Endothelial cell of umbilical vein (primary cell): ENCODE data around the gene ECT2. TPM values are rescaled to one million over a fixed set of nuclear protein-coding genes. Genes with fewer than 3 reads are reported as not detected.

Experiments used
- BruUV-seq: library from RNA; stranded (reverse); fragments of 400-500 nt; replicated peaks from 2 replicates; lab custom pipeline; 2021; lab: Mats Ljungman, UMichigan
- CTCF ChIA-PET: fragments of 300-600, 350-600 bp; sonication (Branson Sonifier 250); formaldehyde crosslinking; loops from one replicate; lab custom pipeline; 2021; ENCODE audit warnings: antibody characterized with exemption, inconsistent platforms; lab: Charles Lee
- POLR2A ChIA-PET: fragments of 300-600, 350-600 bp; sonication (Branson Sonifier 250); formaldehyde crosslinking; loops from one replicate; lab custom pipeline; 2021; ENCODE audit warnings: antibody characterized with exemption, inconsistent platforms; lab: Charles Lee
- DNase-seq: peaks from one replicate; pipeline ENCODE4 v3.0.0-alpha.2; 2011; ENCODE audit warnings: low read depth, low spot score
- FAIRE-seq: peaks from 2 replicates; lab custom pipeline; 2011; peaks lifted over from hg19 to GRCh38; lab: Jason Lieb, UNC
- H2AFZ ChIP-seq: 2 replicates; pipeline ENCODE4 v1.6.0; 2012; ENCODE audit warnings: low read depth, low read length, control low read depth, inconsistent platforms
- H3K27ac ChIP-seq: 2 replicates; pipeline ENCODE4 v1.5.1; 2011; ENCODE audit warnings: low read depth, mild to moderate bottlenecking, control low read depth, low read length, moderate library complexity; ENCODE audit not compliant: insufficient read depth
- H3K27me3 ChIP-seq, 2 experiments: 2 replicates each; pipeline versions ENCODE4 v1.6.0 to v1.6.1; 2011; ENCODE audit warnings: low read length in 2 of 2, mixed read lengths in 1 of 2; ENCODE audit not compliant: control insufficient read depth in 2 of 2, insufficient read depth in 2 of 2
- H3K36me3 ChIP-seq, 2 experiments: 2 replicates in 1 of 2; 3 replicates in 1 of 2; pipeline ENCODE4 v1.5.1; 2011; ENCODE audit warnings: low read length in 2 of 2, mild to moderate bottlenecking in 1 of 2, moderate library complexity in 1 of 2; ENCODE audit not compliant: control insufficient read depth in 2 of 2, insufficient read depth in 2 of 2; ENCODE audit errors: extremely low read depth in 1 of 2
- H3K4me1 ChIP-seq: 3 replicates; pipeline ENCODE4 v1.5.1; 2011; ENCODE audit warnings: mild to moderate bottlenecking, low read length; ENCODE audit not compliant: control insufficient read depth, insufficient read depth; ENCODE audit errors: extremely low read depth
- H3K4me2 ChIP-seq: 2 replicates; pipeline ENCODE4 v1.6.1; 2011; ENCODE audit warnings: low read length, control low read depth, mixed read lengths; ENCODE audit not compliant: insufficient read depth
- H3K4me3 ChIP-seq, 3 experiments: fragments of 200-600 bp in 1 of 3; sonication (generic), shearing (Covaris generic) in 1 of 3; replicated peaks in 1 of 3; 2 replicates each; pipeline ENCODE4 v1.5.1; 2011 to 2016; ENCODE audit warnings: control low read depth in 3 of 3, low read length in 3 of 3, mild to moderate bottlenecking in 2 of 3, inconsistent platforms in 1 of 3, low read depth in 1 of 3, moderate library complexity in 1 of 3; ENCODE audit not compliant: insufficient read depth in 1 of 3
- H3K79me2 ChIP-seq: 2 replicates; pipeline ENCODE4 v1.6.0; 2012; ENCODE audit warnings: low read length, inconsistent platforms; ENCODE audit not compliant: control insufficient read depth, insufficient read depth
- H3K9ac ChIP-seq: replicated peaks from 2 replicates; pipeline ENCODE3; 2011; ENCODE audit warnings: low read length, control low read depth; ENCODE audit not compliant: insufficient read depth; ENCODE audit errors: extremely low read depth
- H3K9me1 ChIP-seq: replicated peaks from 3 replicates; pipeline ENCODE4 v1.6.0; 2011; ENCODE audit warnings: mild to moderate bottlenecking, low read length; ENCODE audit not compliant: control insufficient read depth, insufficient read depth; ENCODE audit errors: extremely low read depth
- H3K9me3 ChIP-seq: replicated peaks from 2 replicates; pipeline ENCODE4 v1.5.1; 2012; ENCODE audit warnings: low read length, inconsistent platforms; ENCODE audit not compliant: control insufficient read depth, insufficient read depth
- H4K20me1 ChIP-seq: replicated peaks from 2 replicates; pipeline ENCODE3; 2011; ENCODE audit warnings: mild to moderate bottlenecking, low read length; ENCODE audit not compliant: control insufficient read depth, insufficient read depth; ENCODE audit errors: extremely low read depth
- CTCF ChIP-seq, 2 donors: IDR thresholded peaks; 1 replicate in 1 of 2; 2 replicates in 1 of 2; pipeline ENCODE4 v1.5.1; 2011; ENCODE audit warnings: low read length in 2 of 2, mild to moderate bottlenecking in 2 of 2, moderate library complexity in 2 of 2, control low read depth in 1 of 2, inconsistent platforms in 1 of 2, low read depth in 1 of 2; ENCODE audit not compliant: insufficient read depth in 1 of 2; ENCODE audit errors: extremely low read depth in 1 of 2
- EZH2 ChIP-seq: IDR thresholded peaks from 2 replicates; pipeline ENCODE4 v1.6.1; 2012; ENCODE audit warnings: borderline replicate concordance, low read depth, mild to moderate bottlenecking, moderate library complexity, low read length, inconsistent platforms; ENCODE audit not compliant: severe bottlenecking
- FOS ChIP-seq: IDR thresholded peaks from 2 replicates; pipeline ENCODE4 v1.6.1; 2011; ENCODE audit warnings: mild to moderate bottlenecking, low read length, moderate library complexity, borderline replicate concordance; ENCODE audit not compliant: insufficient read depth
- GATA2 ChIP-seq: IDR thresholded peaks from 2 replicates; pipeline ENCODE4 v1.7.0; 2011; ENCODE audit warnings: low read depth, mild to moderate bottlenecking, moderate library complexity, mixed read lengths, low read length; ENCODE audit not compliant: insufficient read length, insufficient read depth
- JUN ChIP-seq: IDR thresholded peaks from 2 replicates; pipeline ENCODE4 v1.6.1; 2011; ENCODE audit warnings: borderline replicate concordance, low read depth; ENCODE audit not compliant: insufficient read length, insufficient read depth
- MAX ChIP-seq: IDR thresholded peaks from 2 replicates; pipeline ENCODE4 v1.6.1; 2011; ENCODE audit not compliant: insufficient read depth, insufficient read length
- MYC ChIP-seq: IDR thresholded peaks from one replicate; pipeline ENCODE4 v1.6.1; 2011; ENCODE audit warnings: mild to moderate bottlenecking, low read depth, low read length
- POLR2A ChIP-seq: IDR thresholded peaks from 2 replicates; pipeline ENCODE4 v1.6.1; 2012; ENCODE audit warnings: low read depth, mild to moderate bottlenecking, control low read depth, low read length
- POLR2AphosphoS5 ChIP-seq: IDR thresholded peaks from 2 replicates; pipeline ENCODE4 v1.6.1; 2012; ENCODE audit warnings: low read depth, mild to moderate bottlenecking, control low read depth, low read length, moderate library complexity; ENCODE audit not compliant: insufficient read depth
- dilution Hi-C: fragments of 300-500 bp; cut with MboI; formaldehyde crosslinking; loops from one replicate; pipeline ENCODE4 v1.15.0; 2019; ENCODE audit warnings: low sequenced_read_pairs; ENCODE audit not compliant: extremely low pct_ligation_motif_present
- intact Hi-C: fragments of 100-400 bp; cut with micrococcal nuclease; formaldehyde crosslinking; loops from one replicate; pipeline ENCODE4 v1.10.0; 2022
- polyA plus RNA-seq, 4 experiments: library from polyadenylated mRNA; depleted of rRNA in 3 of 4; stranded (reverse) in 3 of 4; unstranded in 1 of 4; fragments of >200 nt; gene quantifications; 2 replicates each; pipeline versions ENCODE4 v1.2.1 to v1.2.3, GENCODE V29; 2011 to 2012; ENCODE audit warnings: missing spikeins in 1 of 4
- total RNA-seq: library from RNA; stranded (reverse); gene quantifications from 2 replicates; pipeline ENCODE4 v1.2.3, GENCODE V29; 2021

ECT2 gene
- total and polyA plus RNA-seq, 2 donors (not counting 3 experiments of a cell fraction or from before 2014, with no cell fraction given) = 10.3 to 47.5 TPM

- no peaks in the 10 kb centered on the region for H3K27me3 ChIP-seq
- peak; percentile 86 for FAIRE-seq
- H3K4me1 ChIP-seq = no peaks in the 10 kb centered on the region
- ChIA-PET POLR2A (no interaction called here), CTCF (interaction anchor here (0.8 to 3.9 kb wide), 36 partner anchors 8 to 567 kb away, joined by 3 to 40 read pairs (median 4); no protein-coding TSS in a partner anchor)
- no peak overlapping the region for H3K27ac ChIP-seq
- H3K4me3 ChIP-seq = no peak overlapping the region
- H3K9me3 ChIP-seq = no peaks in the 10 kb centered on the region
- no peak overlapping the region for H2AFZ ChIP-seq
- H4K20me1 ChIP-seq = no peaks in the 10 kb centered on the region
- no peak overlapping the region for H3K9ac ChIP-seq
- no peak overlapping the region for H3K4me2 ChIP-seq
- intact Hi-C loops (loop anchor here (1.0 to 5.0 kb wide), 3 partner anchors 81 to 209 kb away; no protein-coding TSS in a partner anchor), dilution Hi-C loops (no loop called here)
- no TSS peak for BruUV-seq
- no peaks in the 10 kb centered on the region for H3K9me1 ChIP-seq
- no peaks in the 10 kb centered on the region for H3K79me2 ChIP-seq
- H3K36me3 ChIP-seq = no peaks in the 10 kb centered on the region
- peak; percentile 65 for DNase-seq
- TF ChIP-seq CTCF (IDR thresholded peaks at IDR 0.05; ENCODE audit: extremely low read depth in 1 of 2, insufficient read depth in 1 of 2, low read depth in 1 of 2, low read length in 2 of 2) (peak; percentile 44 to 62), MYC (no peak)
Measured at GRCh38 chr3:172836390-172836997, 86.0 kb downstream of the ECT2 start.

GRCh38 chr3:172839679-172840078, 89.2 kb downstream of the ECT2 start:
- Histone ChIP-seq H4K20me1 (no peaks in the 10 kb centered on the region), H3K9me1 (no peaks in the 10 kb centered on the region), H3K27ac (no peak overlapping the region), H3K4me2 (no peak overlapping the region), H3K4me3 (no peak overlapping the region), H3K79me2 (no peaks in the 10 kb centered on the region), H3K9ac (no peak overlapping the region), H3K9me3 (no peaks in the 10 kb centered on the region), H3K27me3 (no peaks in the 10 kb centered on the region), H2AFZ (no peak overlapping the region), H3K36me3 (no peaks in the 10 kb centered on the region), H3K4me1 (no peaks in the 10 kb centered on the region)
- ChIA-PET CTCF (interaction anchor here (1.4 kb wide), 1 partner anchor 207 kb away, joined by 4 read pairs; no protein-coding TSS in a partner anchor), POLR2A (no interaction called here)
- DNase-seq (no peak), FAIRE-seq (no peak)
- no TSS peak for BruUV-seq
- intact Hi-C loops (loop anchor here (5.0 kb wide), 1 partner anchor 78 kb away; no protein-coding TSS in a partner anchor), dilution Hi-C loops (no loop called here)
- TF ChIP-seq POLR2A = no peak
- TF ChIP-seq FOS = no peak
- TF ChIP-seq POLR2AphosphoS5 = no peak
- no peak for TF ChIP-seq CTCF (IDR thresholded peaks at IDR 0.05; ENCODE audit: extremely low read depth in 1 of 2, insufficient read depth in 1 of 2, low read depth in 1 of 2, low read length in 2 of 2)
- no peak for TF ChIP-seq JUN
- no peak for TF ChIP-seq MYC
- no peak for TF ChIP-seq MAX
- no peak for TF ChIP-seq GATA2
- no peak for TF ChIP-seq EZH2
